WTC11 (cell line): Measurements from ENCODE around the gene ERBB2. TPM values are rescaled to one million over a fixed set of nuclear protein-coding genes. Genes with fewer than 3 reads are reported as not detected.

ENCODE experiments used
- ATAC-seq: fragments of 200-7000 bp; cut with Tn5 transposase; 2 replicates; pipeline ENCODE4 v1.10.0; 2021; ENCODE audit warnings: mild to moderate bottlenecking, moderate library complexity
- CTCF ChIA-PET: fragments of 300-600 bp; sonication (Branson Sonifier 250); formaldehyde crosslinking; loops from one replicate; lab custom pipeline; 2021; ENCODE audit warnings: antibody characterized with exemption; lab: Charles Lee
- POLR2A ChIA-PET: fragments of 350-600 bp; sonication (Branson Sonifier 250); formaldehyde crosslinking; loops from one replicate; lab custom pipeline; 2021; ENCODE audit warnings: antibody characterized with exemption; lab: Charles Lee
- DNase-seq: peaks from one replicate; pipeline ENCODE4 v3.0.0; 2021; ENCODE audit warnings: low spot score
- H3K27ac Mint-ChIP-seq: 2 replicates; pipeline ENCODE4 v1.8.0; 2021; ENCODE audit warnings: mixed read lengths
- H3K27me3 Mint-ChIP-seq: 2 replicates; pipeline ENCODE4 v1.8.0; 2021; ENCODE audit warnings: low read depth, mild to moderate bottlenecking, moderate library complexity, mixed read lengths
- H3K36me3 Mint-ChIP-seq: 2 replicates; pipeline ENCODE4 v1.8.0; 2021; ENCODE audit warnings: mixed read lengths
- H3K4me1 Mint-ChIP-seq: 2 replicates; pipeline ENCODE4 v1.8.0; 2022; ENCODE audit warnings: mixed read lengths
- H3K4me3 Mint-ChIP-seq: 2 replicates; pipeline ENCODE4 v1.8.0; 2021; ENCODE audit warnings: mild to moderate bottlenecking, moderate library complexity, mixed read lengths
- H3K9me3 Mint-ChIP-seq: 2 replicates; pipeline ENCODE4 v1.8.0; 2021; ENCODE audit warnings: mixed read lengths
- ATF2 ChIP-seq: sonication (generic); formaldehyde crosslinking; IDR thresholded peaks from 2 replicates; pipeline ENCODE4 v1.8.1; 2022; ENCODE audit warnings: low read depth, missing genetic modification reagents, borderline replicate concordance
- ATF6 ChIP-seq: sonication (generic); formaldehyde crosslinking; IDR thresholded peaks from 2 replicates; pipeline ENCODE4 v1.8.1; 2023; ENCODE audit warnings: mild to moderate bottlenecking, missing genetic modification reagents
- CREB1 ChIP-seq: sonication (generic); formaldehyde crosslinking; IDR thresholded peaks from 2 replicates; pipeline ENCODE4 v1.8.0; 2023; ENCODE audit warnings: mild to moderate bottlenecking, missing genetic modification reagents
- FOXJ3 ChIP-seq: sonication (generic); formaldehyde crosslinking; IDR thresholded peaks from 2 replicates; pipeline ENCODE4 v1.9.0; 2021; ENCODE audit warnings: missing genetic modification reagents, mild to moderate bottlenecking, borderline replicate concordance
- FOXK1 ChIP-seq: sonication (generic); formaldehyde crosslinking; IDR thresholded peaks from 2 replicates; pipeline ENCODE4 v1.8.0; 2022; ENCODE audit warnings: mild to moderate bottlenecking, moderate library complexity, missing genetic modification reagents
- GABPB1 ChIP-seq: sonication (generic); formaldehyde crosslinking; IDR thresholded peaks from 2 replicates; pipeline ENCODE4 v1.8.1; 2023; ENCODE audit warnings: mild to moderate bottlenecking, missing genetic modification reagents
- GTF2I ChIP-seq: fragments of 250-450 bp; sonication (Bioruptor Pico); conservative IDR thresholded peaks from 2 replicates; pipeline ENCODE4 v1.4.0; 2021; ENCODE audit warnings: mild to moderate bottlenecking
- NFATC4 ChIP-seq: fragments of 250-450 bp; sonication (Bioruptor Pico); IDR thresholded peaks from 2 replicates; pipeline ENCODE4 v1.9.0; 2021; ENCODE audit warnings: mild to moderate bottlenecking
- NFE2L1 ChIP-seq: sonication (generic); formaldehyde crosslinking; IDR thresholded peaks from 2 replicates; pipeline ENCODE4 v1.8.1; 2023; ENCODE audit warnings: missing genetic modification reagents
- SP1 ChIP-seq: sonication (generic); formaldehyde crosslinking; conservative IDR thresholded peaks from 2 replicates; pipeline ENCODE4 v1.8.1; 2022; ENCODE audit warnings: missing genetic modification reagents
- TEAD1 ChIP-seq: sonication (generic); formaldehyde crosslinking; IDR thresholded peaks from 2 replicates; pipeline ENCODE4 v1.8.0; 2022; ENCODE audit warnings: mild to moderate bottlenecking, missing genetic modification reagents
- ZNF219 ChIP-seq: sonication (generic); formaldehyde crosslinking; IDR thresholded peaks from 2 replicates; pipeline ENCODE4 v1.8.0; 2023; ENCODE audit warnings: missing genetic modification reagents, mild to moderate bottlenecking, borderline replicate concordance
- total RNA-seq: library from RNA; stranded (reverse); gene quantifications from 3 replicates; pipeline ENCODE4 v1.2.3, GENCODE V29; 2021
- TF ChIP-seq, protein P1 (sequence below): sonication (generic); formaldehyde crosslinking; IDR thresholded peaks from 2 replicates; pipeline ENCODE4 v1.8.0; 2022; ENCODE audit warnings: mild to moderate bottlenecking, missing genetic modification reagents
- TF ChIP-seq, protein P2 (sequence below): sonication (generic); formaldehyde crosslinking; IDR thresholded peaks from 2 replicates; pipeline ENCODE4 v1.8.0; 2023; ENCODE audit warnings: missing genetic modification reagents
- TF ChIP-seq, protein P3 (sequence below): fragments of 250-450 bp; sonication (Bioruptor Pico); IDR thresholded peaks from 2 replicates; pipeline ENCODE4 v1.9.0; 2021; ENCODE audit warnings: mild to moderate bottlenecking, borderline replicate concordance
- TF ChIP-seq, protein P4 (sequence below): fragments of 250-450 bp; sonication (Bioruptor Pico); IDR thresholded peaks from 2 replicates; pipeline ENCODE4 v1.9.0; 2021; ENCODE audit warnings: moderate library complexity, mild to moderate bottlenecking, inconsistent platforms, borderline replicate concordance

ERBB2 gene
- total RNA-seq, 1 experiment from 2014 or later = 209 TPM

GRCh38 chr17:39701784-39702422 is 2.0 kb downstream of the ERBB2 start:
- POLR2A ChIA-PET = no interaction called here
- peak overlapping the region; percentile 52; the same call in 1 of the 2 replicates for H3K27ac Mint-ChIP-seq
- no peak for DNase-seq
- no peaks in the 10 kb centered on the region for H3K27me3 Mint-ChIP-seq
- H3K4me3 Mint-ChIP-seq = peak overlapping the region; percentile 95
- TF ChIP-seq FOXJ3 (CRISPR knock-in tag) = no peak
- TF ChIP-seq, protein P1, sequence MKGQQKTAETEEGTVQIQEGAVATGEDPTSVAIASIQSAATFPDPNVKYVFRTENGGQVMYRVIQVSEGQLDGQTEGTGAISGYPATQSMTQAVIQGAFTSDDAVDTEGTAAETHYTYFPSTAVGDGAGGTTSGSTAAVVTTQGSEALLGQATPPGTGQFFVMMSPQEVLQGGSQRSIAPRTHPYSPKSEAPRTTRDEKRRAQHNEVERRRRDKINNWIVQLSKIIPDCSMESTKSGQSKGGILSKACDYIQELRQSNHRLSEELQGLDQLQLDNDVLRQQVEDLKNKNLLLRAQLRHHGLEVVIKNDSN (CRISPR knock-in tag) = no peak
- no peak for TF ChIP-seq SP1 (CRISPR knock-in tag)
- TF ChIP-seq FOXK1 (CRISPR knock-in tag) = no peak
- TF ChIP-seq, protein P2, sequence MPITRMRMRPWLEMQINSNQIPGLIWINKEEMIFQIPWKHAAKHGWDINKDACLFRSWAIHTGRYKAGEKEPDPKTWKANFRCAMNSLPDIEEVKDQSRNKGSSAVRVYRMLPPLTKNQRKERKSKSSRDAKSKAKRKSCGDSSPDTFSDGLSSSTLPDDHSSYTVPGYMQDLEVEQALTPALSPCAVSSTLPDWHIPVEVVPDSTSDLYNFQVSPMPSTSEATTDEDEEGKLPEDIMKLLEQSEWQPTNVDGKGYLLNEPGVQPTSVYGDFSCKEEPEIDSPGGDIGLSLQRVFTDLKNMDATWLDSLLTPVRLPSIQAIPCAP (CRISPR knock-in tag) = no peak
- TF ChIP-seq CREB1 (CRISPR knock-in tag) = no peak
- no peak for TF ChIP-seq NFE2L1 (CRISPR knock-in tag)
- TF ChIP-seq GTF2I = no peak
- no peak for TF ChIP-seq ATF6 (CRISPR knock-in tag)
- TF ChIP-seq TEAD1 (CRISPR knock-in tag) = no peak
- TF ChIP-seq ATF2 = no peak
- no peak for TF ChIP-seq NFATC4 (CRISPR knock-in tag)
- no peak for TF ChIP-seq ZNF219 (CRISPR knock-in tag)
- TF ChIP-seq, protein P3, sequence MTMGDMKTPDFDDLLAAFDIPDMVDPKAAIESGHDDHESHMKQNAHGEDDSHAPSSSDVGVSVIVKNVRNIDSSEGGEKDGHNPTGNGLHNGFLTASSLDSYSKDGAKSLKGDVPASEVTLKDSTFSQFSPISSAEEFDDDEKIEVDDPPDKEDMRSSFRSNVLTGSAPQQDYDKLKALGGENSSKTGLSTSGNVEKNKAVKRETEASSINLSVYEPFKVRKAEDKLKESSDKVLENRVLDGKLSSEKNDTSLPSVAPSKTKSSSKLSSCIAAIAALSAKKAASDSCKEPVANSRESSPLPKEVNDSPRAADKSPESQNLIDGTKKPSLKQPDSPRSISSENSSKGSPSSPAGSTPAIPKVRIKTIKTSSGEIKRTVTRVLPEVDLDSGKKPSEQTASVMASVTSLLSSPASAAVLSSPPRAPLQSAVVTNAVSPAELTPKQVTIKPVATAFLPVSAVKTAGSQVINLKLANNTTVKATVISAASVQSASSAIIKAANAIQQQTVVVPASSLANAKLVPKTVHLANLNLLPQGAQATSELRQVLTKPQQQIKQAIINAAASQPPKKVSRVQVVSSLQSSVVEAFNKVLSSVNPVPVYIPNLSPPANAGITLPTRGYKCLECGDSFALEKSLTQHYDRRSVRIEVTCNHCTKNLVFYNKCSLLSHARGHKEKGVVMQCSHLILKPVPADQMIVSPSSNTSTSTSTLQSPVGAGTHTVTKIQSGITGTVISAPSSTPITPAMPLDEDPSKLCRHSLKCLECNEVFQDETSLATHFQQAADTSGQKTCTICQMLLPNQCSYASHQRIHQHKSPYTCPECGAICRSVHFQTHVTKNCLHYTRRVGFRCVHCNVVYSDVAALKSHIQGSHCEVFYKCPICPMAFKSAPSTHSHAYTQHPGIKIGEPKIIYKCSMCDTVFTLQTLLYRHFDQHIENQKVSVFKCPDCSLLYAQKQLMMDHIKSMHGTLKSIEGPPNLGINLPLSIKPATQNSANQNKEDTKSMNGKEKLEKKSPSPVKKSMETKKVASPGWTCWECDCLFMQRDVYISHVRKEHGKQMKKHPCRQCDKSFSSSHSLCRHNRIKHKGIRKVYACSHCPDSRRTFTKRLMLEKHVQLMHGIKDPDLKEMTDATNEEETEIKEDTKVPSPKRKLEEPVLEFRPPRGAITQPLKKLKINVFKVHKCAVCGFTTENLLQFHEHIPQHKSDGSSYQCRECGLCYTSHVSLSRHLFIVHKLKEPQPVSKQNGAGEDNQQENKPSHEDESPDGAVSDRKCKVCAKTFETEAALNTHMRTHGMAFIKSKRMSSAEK (CRISPR knock-in tag) = no peak
- TF ChIP-seq GABPB1 (CRISPR knock-in tag) = no peak
- TF ChIP-seq, protein P4, sequence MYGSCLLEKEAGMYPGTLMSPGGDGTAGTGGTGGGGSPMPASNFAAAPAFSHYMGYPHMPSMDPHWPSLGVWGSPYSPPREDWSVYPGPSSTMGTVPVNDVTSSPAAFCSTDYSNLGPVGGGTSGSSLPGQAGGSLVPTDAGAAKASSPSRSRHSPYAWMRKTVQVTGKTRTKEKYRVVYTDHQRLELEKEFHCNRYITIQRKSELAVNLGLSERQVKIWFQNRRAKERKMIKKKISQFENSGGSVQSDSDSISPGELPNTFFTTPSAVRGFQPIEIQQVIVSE (CRISPR knock-in tag) = no peak
- H3K36me3 Mint-ChIP-seq = peaks cover 4% of the 10 kb centered on the region; the same call in 1 of the 2 replicates
- ATAC-seq = no peak
- H3K9me3 Mint-ChIP-seq = no peaks in the 10 kb centered on the region
- peaks cover 66% of the 10 kb centered on the region for H3K4me1 Mint-ChIP-seq
- CTCF ChIA-PET = interaction anchor here (1.0 to 7.9 kb wide), 10 partner anchors 14 to 154 kb away, joined by 3 to 77 read pairs (median 6); partner anchors contain the start of genes MIEN1 and PGAP3
